CD4-positive, alpha-beta T cell treated with Interleukin-17A for 1 hour (primary cell): ENCODE measurements around the gene LURAP1L.

Experiments
- DNase-seq: peaks from one replicate; pipeline ENCODE4 v3.0.0-alpha.2; 2020

The LURAP1L gene

GRCh38 chr9:12813960-12814876 is 39.4 kb downstream of the LURAP1L start:
- DNase-seq: no peak

- DNase-seq: no peak
Measured at GRCh38 chr9:12814877-12815237, 40.0 kb downstream of the LURAP1L start.

- no peak for DNase-seq
Measured at GRCh38 chr9:12815888-12816287, 41.1 kb downstream of the LURAP1L start.

GRCh38 chr9:12816656-12817101 is 41.9 kb downstream of the LURAP1L start:
- no peak for DNase-seq

- no peak for DNase-seq
Measured at GRCh38 chr9:12817702-12818101, 42.9 kb downstream of the LURAP1L start.

GRCh38 chr9:12818431-12819000 is 43.7 kb downstream of the LURAP1L start:
- no peak for DNase-seq

- DNase-seq: no peak
Measured at GRCh38 chr9:12819436-12820185, 44.8 kb downstream of the LURAP1L start.

GRCh38 chr9:12822111-12822510 is 47.3 kb downstream of the LURAP1L start:
- DNase-seq: no peak

- DNase-seq: no peak
Measured at GRCh38 chr9:12826924-12827565, 52.2 kb downstream of the LURAP1L start.

GRCh38 chr9:12833701-12834100 is 58.9 kb downstream of the LURAP1L start:
- DNase-seq: no peak

- DNase-seq: no peak
Measured at GRCh38 chr9:12838546-12838945, 63.7 kb downstream of the LURAP1L start.

- DNase-seq: no peak
Measured at GRCh38 chr9:12843735-12844134, 68.9 kb downstream of the LURAP1L start.

GRCh38 chr9:12846035-12846434 is 71.2 kb downstream of the LURAP1L start:
- DNase-seq: no peak

- no peak for DNase-seq
Measured at GRCh38 chr9:12847561-12847960, 72.7 kb downstream of the LURAP1L start.

GRCh38 chr9:12849486-12850003 is 74.7 kb downstream of the LURAP1L start:
- no peak for DNase-seq

- no peak for DNase-seq
Measured at GRCh38 chr9:12851341-12852090, 76.7 kb downstream of the LURAP1L start.

- DNase-seq: no peak
Measured at GRCh38 chr9:12853051-12853450, 78.2 kb downstream of the LURAP1L start.

- DNase-seq: no peak
Measured at GRCh38 chr9:12854221-12854620, 79.4 kb downstream of the LURAP1L start.

GRCh38 chr9:12855066-12855465 is 80.2 kb downstream of the LURAP1L start:
- DNase-seq: no peak

GRCh38 chr9:12856603-12857002 is 81.8 kb downstream of the LURAP1L start:
- no peak for DNase-seq

- no peak for DNase-seq
Measured at GRCh38 chr9:12859704-12860251, 85.0 kb downstream of the LURAP1L start.

- no peak for DNase-seq
Measured at GRCh38 chr9:12860998-12861397, 86.2 kb downstream of the LURAP1L start.
